ENCODE measurements around the gene ADORA1. TPM values are rescaled to one million over a fixed set of nuclear protein-coding genes. Genes with fewer than 3 reads are reported as not detected.

Gene ADORA1
- polyA plus RNA-seq, 1 of the 3 experiments (the other 2 are of a cell fraction): 4.8 TPM

DNA sequence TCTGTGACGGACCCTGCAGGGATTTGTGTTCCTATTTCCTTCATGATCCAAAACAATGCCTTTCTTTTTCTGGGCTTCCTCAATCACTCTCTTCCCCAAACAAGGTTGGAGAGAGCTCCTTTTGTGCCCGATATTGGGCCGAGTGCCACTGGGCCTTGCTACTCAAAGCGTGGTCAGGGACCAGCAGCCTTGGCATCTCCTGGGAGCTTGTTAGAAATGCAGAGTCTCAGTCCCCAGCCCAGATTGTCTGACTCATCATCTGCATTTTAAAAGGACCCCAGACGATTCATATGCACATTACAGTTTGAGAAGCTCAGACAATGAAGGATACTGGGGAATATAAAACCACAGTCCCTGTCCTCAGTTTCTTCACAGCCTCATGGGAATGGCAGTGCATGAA, 19.9 kb downstream of the ADORA1 start (continued):
- TF ChIP-seq EP300 (IDR thresholded peaks at IDR 0.05; ENCODE audit: borderline replicate concordance in 1 of 2, low read depth in 1 of 2, low read length in 1 of 2) (no peak), RFX5 (IDR thresholded peaks at IDR 0.05; ENCODE audit: low read length) (no peak), MAX (IDR thresholded peaks at IDR 0.05; ENCODE audit: low read depth) (no peak)
- TF ChIP-seq, protein P1, sequence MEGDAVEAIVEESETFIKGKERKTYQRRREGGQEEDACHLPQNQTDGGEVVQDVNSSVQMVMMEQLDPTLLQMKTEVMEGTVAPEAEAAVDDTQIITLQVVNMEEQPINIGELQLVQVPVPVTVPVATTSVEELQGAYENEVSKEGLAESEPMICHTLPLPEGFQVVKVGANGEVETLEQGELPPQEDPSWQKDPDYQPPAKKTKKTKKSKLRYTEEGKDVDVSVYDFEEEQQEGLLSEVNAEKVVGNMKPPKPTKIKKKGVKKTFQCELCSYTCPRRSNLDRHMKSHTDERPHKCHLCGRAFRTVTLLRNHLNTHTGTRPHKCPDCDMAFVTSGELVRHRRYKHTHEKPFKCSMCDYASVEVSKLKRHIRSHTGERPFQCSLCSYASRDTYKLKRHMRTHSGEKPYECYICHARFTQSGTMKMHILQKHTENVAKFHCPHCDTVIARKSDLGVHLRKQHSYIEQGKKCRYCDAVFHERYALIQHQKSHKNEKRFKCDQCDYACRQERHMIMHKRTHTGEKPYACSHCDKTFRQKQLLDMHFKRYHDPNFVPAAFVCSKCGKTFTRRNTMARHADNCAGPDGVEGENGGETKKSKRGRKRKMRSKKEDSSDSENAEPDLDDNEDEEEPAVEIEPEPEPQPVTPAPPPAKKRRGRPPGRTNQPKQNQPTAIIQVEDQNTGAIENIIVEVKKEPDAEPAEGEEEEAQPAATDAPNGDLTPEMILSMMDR (IDR thresholded peaks at IDR 0.05): no peak

- Histone ChIP-seq H3K27me3 (ENCODE audit: insufficient read depth) (no peaks in the 10 kb centered on the region), H3K9ac (no peak overlapping the region), H3K4me2 (no peak overlapping the region), H3K9me2 (no peaks in the 10 kb centered on the region), H3K27ac (ENCODE audit: low read depth in 2 of 2, low read length in 1 of 2) (no peak overlapping the region), H2AFZ (ENCODE audit: low read depth) (no peak overlapping the region), H3K4me3 (ENCODE audit: low read depth in 2 of 2, low read length in 1 of 2) (no peak overlapping the region), H3K79me2 (ENCODE audit: insufficient read depth) (no peaks in the 10 kb centered on the region), H3K36me3 (replicated peaks in 1 of 2; ENCODE audit: control insufficient read depth in 1 of 2, insufficient read depth in 2 of 2, low read length in 1 of 2) (no peaks in the 10 kb centered on the region), H4K20me1 (ENCODE audit: insufficient read depth) (no peaks in the 10 kb centered on the region), H3K4me1 (ENCODE audit: control insufficient read depth in 1 of 2, insufficient read depth in 2 of 2, low read depth in 1 of 2, low read length in 1 of 2) (peaks cover 18 to 48% of the 10 kb centered on the region in 2 experiments; a peak in 3 of 4 replicates), H3F3A (replicated peaks; ENCODE audit: insufficient read depth) (no peaks in the 10 kb centered on the region), H3K9me3 (no peaks in the 10 kb centered on the region)
- 91% methylated on average over 5 of the region's 5 CpGs for WGBS (ENCODE audit: low lambda C conversion rate)
- TF ChIP-seq MXI1 (IDR thresholded peaks at IDR 0.05; ENCODE audit: low read depth, low read length): no peak
- TF ChIP-seq, protein P1 (IDR thresholded peaks at IDR 0.05): peak; percentile 51
- no peak for DNase-seq
- ChIA-PET POLR2A (no interaction called here), CTCF (interaction anchor here (0.7 to 3.8 kb wide), 16 partner anchors 10 to 120 kb away, joined by 3 to 19 read pairs (median 8); no protein-coding TSS in a partner anchor)
Measured at GRCh38 chr1:203148127-203148526, 20.6 kb downstream of the ADORA1 start.

DNA sequence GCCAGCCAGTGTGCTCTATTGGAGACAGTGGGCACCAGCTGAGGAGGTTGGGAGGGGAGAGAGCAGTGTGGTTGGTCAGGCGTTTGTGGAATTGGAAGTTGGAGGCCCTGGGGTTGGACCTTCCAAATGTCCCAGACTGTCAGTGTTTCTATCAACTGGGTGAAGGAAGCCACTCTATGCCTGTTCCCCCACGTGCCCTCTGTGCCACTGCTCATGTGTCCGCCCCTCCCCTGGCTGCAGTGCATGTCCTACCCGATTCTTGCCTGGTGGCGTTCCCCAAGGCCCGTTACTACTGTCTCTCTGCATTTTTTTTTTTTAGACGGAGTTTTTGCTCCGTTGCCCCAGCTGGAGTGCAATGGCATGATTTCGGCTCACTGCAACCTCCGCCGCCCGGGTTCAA, 21.1 kb downstream of the ADORA1 start:
- no peaks in the 10 kb centered on the region for H3K9me3 ChIP-seq
- CTCF ChIA-PET: interaction anchor here (0.9 to 3.8 kb wide), 13 partner anchors 9 to 120 kb away, joined by 4 to 19 read pairs (median 9); no protein-coding TSS in a partner anchor
- no peak overlapping the region for H3K27ac ChIP-seq (ENCODE audit: low read depth in 2 of 2, low read length in 1 of 2)
- H3K36me3 ChIP-seq (replicated peaks in 1 of 2; ENCODE audit: control insufficient read depth in 1 of 2, insufficient read depth in 2 of 2, low read length in 1 of 2): no peaks in the 10 kb centered on the region
- H3K79me2 ChIP-seq (ENCODE audit: insufficient read depth): no peaks in the 10 kb centered on the region
- POLR2A ChIA-PET: no interaction called here
- no peak for DNase-seq
- no peak overlapping the region for H3K9ac ChIP-seq
- 92% methylated on average over 11 of the region's 12 CpGs for WGBS (ENCODE audit: low lambda C conversion rate)
- no peak overlapping the region for H3K4me2 ChIP-seq
- TF ChIP-seq, protein P2, sequence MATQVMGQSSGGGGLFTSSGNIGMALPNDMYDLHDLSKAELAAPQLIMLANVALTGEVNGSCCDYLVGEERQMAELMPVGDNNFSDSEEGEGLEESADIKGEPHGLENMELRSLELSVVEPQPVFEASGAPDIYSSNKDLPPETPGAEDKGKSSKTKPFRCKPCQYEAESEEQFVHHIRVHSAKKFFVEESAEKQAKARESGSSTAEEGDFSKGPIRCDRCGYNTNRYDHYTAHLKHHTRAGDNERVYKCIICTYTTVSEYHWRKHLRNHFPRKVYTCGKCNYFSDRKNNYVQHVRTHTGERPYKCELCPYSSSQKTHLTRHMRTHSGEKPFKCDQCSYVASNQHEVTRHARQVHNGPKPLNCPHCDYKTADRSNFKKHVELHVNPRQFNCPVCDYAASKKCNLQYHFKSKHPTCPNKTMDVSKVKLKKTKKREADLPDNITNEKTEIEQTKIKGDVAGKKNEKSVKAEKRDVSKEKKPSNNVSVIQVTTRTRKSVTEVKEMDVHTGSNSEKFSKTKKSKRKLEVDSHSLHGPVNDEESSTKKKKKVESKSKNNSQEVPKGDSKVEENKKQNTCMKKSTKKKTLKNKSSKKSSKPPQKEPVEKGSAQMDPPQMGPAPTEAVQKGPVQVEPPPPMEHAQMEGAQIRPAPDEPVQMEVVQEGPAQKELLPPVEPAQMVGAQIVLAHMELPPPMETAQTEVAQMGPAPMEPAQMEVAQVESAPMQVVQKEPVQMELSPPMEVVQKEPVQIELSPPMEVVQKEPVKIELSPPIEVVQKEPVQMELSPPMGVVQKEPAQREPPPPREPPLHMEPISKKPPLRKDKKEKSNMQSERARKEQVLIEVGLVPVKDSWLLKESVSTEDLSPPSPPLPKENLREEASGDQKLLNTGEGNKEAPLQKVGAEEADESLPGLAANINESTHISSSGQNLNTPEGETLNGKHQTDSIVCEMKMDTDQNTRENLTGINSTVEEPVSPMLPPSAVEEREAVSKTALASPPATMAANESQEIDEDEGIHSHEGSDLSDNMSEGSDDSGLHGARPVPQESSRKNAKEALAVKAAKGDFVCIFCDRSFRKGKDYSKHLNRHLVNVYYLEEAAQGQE (IDR thresholded peaks at IDR 0.05; ENCODE audit: low read depth, low read length): no peak
- no peak for TF ChIP-seq POLR2AphosphoS5 (IDR thresholded peaks at IDR 0.05; ENCODE audit: low read depth, low read length)
- no peak for TF ChIP-seq FOXM1 (IDR thresholded peaks at IDR 0.05; ENCODE audit: low read depth)
- no peak for TF ChIP-seq USF2 (IDR thresholded peaks at IDR 0.05; ENCODE audit: borderline replicate concordance, low read depth, low read length)
- no peak for TF ChIP-seq NFIC (IDR thresholded peaks at IDR 0.05; ENCODE audit: borderline replicate concordance)
- no peak for TF ChIP-seq MXI1 (IDR thresholded peaks at IDR 0.05; ENCODE audit: low read depth, low read length)
- TF ChIP-seq YY1 (IDR thresholded peaks at IDR 0.05; ENCODE audit: low read depth): no peak
- TF ChIP-seq TEAD4 (IDR thresholded peaks at IDR 0.05; ENCODE audit: borderline replicate concordance, insufficient read depth): no peak
- H3K27me3 ChIP-seq (ENCODE audit: insufficient read depth): no peaks in the 10 kb centered on the region
- no peaks in the 10 kb centered on the region for H3K9me2 ChIP-seq
- H2AFZ ChIP-seq (ENCODE audit: low read depth): no peak overlapping the region
- H4K20me1 ChIP-seq (ENCODE audit: insufficient read depth): no peaks in the 10 kb centered on the region
- peaks cover 22 to 52% of the 10 kb centered on the region in 2 experiments for H3K4me1 ChIP-seq (ENCODE audit: control insufficient read depth in 1 of 2, insufficient read depth in 2 of 2, low read depth in 1 of 2, low read length in 1 of 2)
- H3F3A ChIP-seq (replicated peaks; ENCODE audit: insufficient read depth): no peaks in the 10 kb centered on the region
- no peak overlapping the region for H3K4me3 ChIP-seq (ENCODE audit: low read depth in 2 of 2, low read length in 1 of 2)

Measured in SK-N-SH (cell line).